Peyer's patch (tissue), 4 donors: ENCODE data around the gene AK8.

Experiments
- CTCF ChIP-seq, 6 experiments: fragments of 450-650 bp in 4 of 6; fragments of 200-600 bp in 2 of 6; sonication (generic) in 1 of 6; IDR thresholded peaks; one replicate each; pipeline ENCODE4 v1.5.1; 2017 to 2019; ENCODE audit warnings: antibody characterized with exemption in 6 of 6, mild to moderate bottlenecking in 3 of 6, moderate library complexity in 1 of 6
- POLR2A ChIP-seq, 2 donors: fragments of 450-650 bp; IDR thresholded peaks; one replicate each; pipeline ENCODE4 v1.5.1; 2017; ENCODE audit warnings: antibody characterized with exemption in 2 of 2, mild to moderate bottlenecking in 2 of 2, moderate library complexity in 2 of 2

GRCh38 chr9:132697230-132697629 lies 180.9 kb downstream of the AK8 start:
- TF ChIP-seq CTCF (IDR thresholded peaks at IDR 0.05): no peak
- no peak for TF ChIP-seq POLR2A (IDR thresholded peaks at IDR 0.05)
